ENCODE data around the gene NPPC.

NPPC gene

DNA sequence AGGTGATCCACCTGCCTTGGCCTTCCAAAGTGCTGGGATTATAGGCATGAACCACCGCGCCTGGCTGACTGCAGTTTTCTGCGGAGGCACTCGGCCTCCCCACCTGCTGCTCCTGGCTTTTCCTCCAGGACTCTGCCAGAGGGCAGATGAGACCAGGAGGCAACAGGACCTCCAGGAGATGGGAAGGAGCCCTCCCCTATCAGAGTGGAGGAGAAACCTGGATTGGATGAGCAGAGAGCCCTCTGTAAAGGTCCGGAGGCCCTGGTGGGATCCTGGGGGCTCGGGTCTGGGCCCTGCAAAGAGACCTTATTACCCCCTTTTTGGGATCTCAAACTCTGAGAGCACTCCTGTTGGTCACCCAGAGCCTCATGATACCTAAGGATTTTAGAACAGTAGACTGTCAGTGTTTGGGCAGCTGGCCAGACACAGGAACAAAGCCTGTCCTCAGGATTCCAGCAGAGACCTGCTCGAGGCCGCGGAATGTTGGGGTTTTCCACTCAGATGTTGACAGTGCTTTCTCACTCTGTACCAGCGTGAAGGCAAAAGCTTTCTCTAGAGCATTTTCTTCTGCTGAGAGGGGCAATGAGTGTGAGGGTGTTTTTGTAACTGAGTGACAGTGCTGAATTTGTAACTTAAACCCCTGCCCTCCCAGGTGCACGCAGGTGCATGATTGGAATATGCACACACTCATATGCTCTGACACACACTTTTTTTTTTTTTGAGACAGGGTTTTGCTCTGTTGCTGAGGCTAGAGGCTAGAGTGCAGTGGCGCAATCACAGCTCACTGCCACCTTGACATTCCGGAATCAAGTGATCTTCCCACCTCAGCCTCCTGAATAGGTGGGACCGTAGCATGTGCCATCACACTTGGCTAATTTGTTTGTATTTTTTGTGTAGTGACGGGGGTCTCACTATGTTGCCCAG is 48.4 kb downstream of the NPPC start:
- Histone ChIP-seq H3K4me3 (ENCODE audit: low read depth, low read length) (no peak overlapping the region), H3K27ac (ENCODE audit: extremely low read depth, low read depth, low read length) (no peak overlapping the region), H3K4me1 (ENCODE audit: control insufficient read depth, insufficient read depth, low read length) (peaks cover 6% of the 10 kb centered on the region), H3K9me3 (ENCODE audit: control insufficient read depth, insufficient read depth, low read depth, low read length) (no peaks in the 10 kb centered on the region), H3K36me3 (ENCODE audit: control insufficient read depth in 2 of 2, insufficient read depth in 1 of 2, low read length in 2 of 2) (no peaks in the 10 kb centered on the region)
- ChIA-PET POLR2A (no interaction called here), CTCF (interaction anchor here (0.5 to 1.4 kb wide), 6 partner anchors 9 to 109 kb away, joined by 3 to 4 read pairs (median 3); no protein-coding TSS in a partner anchor)
- TF ChIP-seq, protein P1, sequence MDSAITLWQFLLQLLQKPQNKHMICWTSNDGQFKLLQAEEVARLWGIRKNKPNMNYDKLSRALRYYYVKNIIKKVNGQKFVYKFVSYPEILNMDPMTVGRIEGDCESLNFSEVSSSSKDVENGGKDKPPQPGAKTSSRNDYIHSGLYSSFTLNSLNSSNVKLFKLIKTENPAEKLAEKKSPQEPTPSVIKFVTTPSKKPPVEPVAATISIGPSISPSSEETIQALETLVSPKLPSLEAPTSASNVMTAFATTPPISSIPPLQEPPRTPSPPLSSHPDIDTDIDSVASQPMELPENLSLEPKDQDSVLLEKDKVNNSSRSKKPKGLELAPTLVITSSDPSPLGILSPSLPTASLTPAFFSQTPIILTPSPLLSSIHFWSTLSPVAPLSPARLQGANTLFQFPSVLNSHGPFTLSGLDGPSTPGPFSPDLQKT (IDR thresholded peaks at IDR 0.05; ENCODE audit: borderline replicate concordance, low read depth, low read length) = no peak
- no peak for TF ChIP-seq ZNF529 (tag by site-specific recombination; IDR thresholded peaks at IDR 0.05; ENCODE audit: insufficient replicate concordance)
- no peak for TF ChIP-seq ZFHX2 (tag by site-specific recombination; conservative IDR thresholded peaks at IDR 0.05)
- no peak for TF ChIP-seq BCL11A (tag by site-specific recombination; IDR thresholded peaks at IDR 0.05; ENCODE audit: low read depth)
- no peak for TF ChIP-seq ZNF121 (tag by site-specific recombination; IDR thresholded peaks at IDR 0.05)
- no peak for TF ChIP-seq SETDB1 (IDR thresholded peaks at IDR 0.05; ENCODE audit: insufficient read length, low read length)
- TF ChIP-seq ZNF776 (tag by site-specific recombination; IDR thresholded peaks at IDR 0.05; ENCODE audit: borderline replicate concordance) = no peak
- TF ChIP-seq ZNF16 (tag by site-specific recombination; IDR thresholded peaks at IDR 0.05; ENCODE audit: low read depth) = no peak
- TF ChIP-seq ZNF48 (tag by site-specific recombination; IDR thresholded peaks at IDR 0.05) = no peak
- no peak for TF ChIP-seq SP7 (tag by site-specific recombination; IDR thresholded peaks at IDR 0.05)
- no peak for TF ChIP-seq ZNF571 (tag by site-specific recombination; IDR thresholded peaks at IDR 0.05)

DNA sequence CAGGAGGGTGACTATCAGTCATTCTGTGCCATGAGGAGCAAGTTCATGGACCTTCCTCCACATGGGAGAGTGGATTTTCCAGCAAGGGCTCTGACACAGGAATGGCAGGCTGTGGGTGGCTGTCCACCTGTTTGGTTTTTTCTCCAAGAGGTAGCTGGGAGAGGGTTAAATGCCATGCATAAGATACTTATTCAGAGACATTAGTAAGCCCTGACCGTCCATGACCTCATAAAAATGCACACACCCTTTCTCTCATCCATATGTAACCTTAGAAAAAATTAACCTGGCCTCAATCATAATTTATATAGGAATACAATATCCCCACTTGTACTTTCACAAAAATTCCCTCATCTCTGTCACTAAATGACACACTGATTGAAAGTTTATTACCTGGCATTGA is 51.3 kb downstream of the NPPC start:
- no peak overlapping the region for H3K27ac ChIP-seq (ENCODE audit: extremely low read depth, low read depth, low read length)
- POLR2A ChIA-PET = no interaction called here
- TF ChIP-seq ZNF404 (tag by site-specific recombination; IDR thresholded peaks at IDR 0.05) (no peak), ZNF169 (tag by site-specific recombination; IDR thresholded peaks at IDR 0.05) (no peak), ZNF341 (tag by site-specific recombination; IDR thresholded peaks at IDR 0.05; ENCODE audit: low read depth) (no peak), ZNF266 (tag by site-specific recombination; IDR thresholded peaks at IDR 0.05; ENCODE audit: low read depth) (no peak), ZNF660 (tag by site-specific recombination; IDR thresholded peaks at IDR 0.05) (no peak), ZNF600 (tag by site-specific recombination; IDR thresholded peaks at IDR 0.05) (no peak), ZNF184 (tag by site-specific recombination; IDR thresholded peaks at IDR 0.05) (no peak), ZNF558 (tag by site-specific recombination; IDR thresholded peaks at IDR 0.05) (no peak), ZNF510 (tag by site-specific recombination; IDR thresholded peaks at IDR 0.05; ENCODE audit: insufficient replicate concordance) (no peak), ZNF768 (tag by site-specific recombination; IDR thresholded peaks at IDR 0.05) (no peak), ZNF416 (tag by site-specific recombination; IDR thresholded peaks at IDR 0.05) (no peak), ZNF560 (tag by site-specific recombination; IDR thresholded peaks at IDR 0.05; ENCODE audit: borderline replicate concordance) (no peak), ZNF76 (tag by site-specific recombination; IDR thresholded peaks at IDR 0.05; ENCODE audit: borderline replicate concordance, low read depth) (no peak), ZNF19 (tag by site-specific recombination; IDR thresholded peaks at IDR 0.05; ENCODE audit: low read depth) (no peak), ZNF350 (tag by site-specific recombination; IDR thresholded peaks at IDR 0.05) (no peak)
- TF ChIP-seq, protein P2, sequence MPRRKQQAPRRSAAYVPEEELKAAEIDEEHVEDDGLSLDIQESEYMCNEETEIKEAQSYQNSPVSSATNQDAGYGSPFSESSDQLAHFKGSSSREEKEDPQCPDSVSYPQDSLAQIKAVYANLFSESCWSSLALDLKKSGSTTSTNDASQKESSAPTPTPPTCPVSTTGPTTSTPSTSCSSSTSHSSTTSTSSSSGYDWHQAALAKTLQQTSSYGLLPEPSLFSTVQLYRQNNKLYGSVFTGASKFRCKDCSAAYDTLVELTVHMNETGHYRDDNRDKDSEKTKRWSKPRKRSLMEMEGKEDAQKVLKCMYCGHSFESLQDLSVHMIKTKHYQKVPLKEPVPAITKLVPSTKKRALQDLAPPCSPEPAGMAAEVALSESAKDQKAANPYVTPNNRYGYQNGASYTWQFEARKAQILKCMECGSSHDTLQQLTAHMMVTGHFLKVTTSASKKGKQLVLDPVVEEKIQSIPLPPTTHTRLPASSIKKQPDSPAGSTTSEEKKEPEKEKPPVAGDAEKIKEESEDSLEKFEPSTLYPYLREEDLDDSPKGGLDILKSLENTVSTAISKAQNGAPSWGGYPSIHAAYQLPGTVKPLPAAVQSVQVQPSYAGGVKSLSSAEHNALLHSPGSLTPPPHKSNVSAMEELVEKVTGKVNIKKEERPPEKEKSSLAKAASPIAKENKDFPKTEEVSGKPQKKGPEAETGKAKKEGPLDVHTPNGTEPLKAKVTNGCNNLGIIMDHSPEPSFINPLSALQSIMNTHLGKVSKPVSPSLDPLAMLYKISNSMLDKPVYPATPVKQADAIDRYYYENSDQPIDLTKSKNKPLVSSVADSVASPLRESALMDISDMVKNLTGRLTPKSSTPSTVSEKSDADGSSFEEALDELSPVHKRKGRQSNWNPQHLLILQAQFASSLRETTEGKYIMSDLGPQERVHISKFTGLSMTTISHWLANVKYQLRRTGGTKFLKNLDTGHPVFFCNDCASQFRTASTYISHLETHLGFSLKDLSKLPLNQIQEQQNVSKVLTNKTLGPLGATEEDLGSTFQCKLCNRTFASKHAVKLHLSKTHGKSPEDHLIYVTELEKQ (tag by site-specific recombination; IDR thresholded peaks at IDR 0.05; ENCODE audit: borderline replicate concordance) = no peak
- 0 out of 2 replicates have a peak, but pooled peaks cover 4% of the 10 kb centered on the region for H3K4me1 ChIP-seq (ENCODE audit: control insufficient read depth, insufficient read depth, low read length)
- H3K4me3 ChIP-seq (ENCODE audit: low read depth, low read length) = no peak overlapping the region
- H3K36me3 ChIP-seq (ENCODE audit: control insufficient read depth in 2 of 2, insufficient read depth in 1 of 2, low read length in 2 of 2) = no peaks in the 10 kb centered on the region
- CTCF ChIA-PET = interaction anchor here (0.6 to 1.2 kb wide), 2 partner anchors 26 to 344 kb away, joined by 3 read pairs; no protein-coding TSS in a partner anchor
- H3K9me3 ChIP-seq (ENCODE audit: control insufficient read depth, insufficient read depth, low read depth, low read length) = no peaks in the 10 kb centered on the region

Data from HEK293 (cell line).